ENCODE measurements around the gene AMDHD2. TPM values are rescaled to one million over a fixed set of nuclear protein-coding genes. Genes with fewer than 3 reads are reported as not detected.

AMDHD2 gene, protein sequence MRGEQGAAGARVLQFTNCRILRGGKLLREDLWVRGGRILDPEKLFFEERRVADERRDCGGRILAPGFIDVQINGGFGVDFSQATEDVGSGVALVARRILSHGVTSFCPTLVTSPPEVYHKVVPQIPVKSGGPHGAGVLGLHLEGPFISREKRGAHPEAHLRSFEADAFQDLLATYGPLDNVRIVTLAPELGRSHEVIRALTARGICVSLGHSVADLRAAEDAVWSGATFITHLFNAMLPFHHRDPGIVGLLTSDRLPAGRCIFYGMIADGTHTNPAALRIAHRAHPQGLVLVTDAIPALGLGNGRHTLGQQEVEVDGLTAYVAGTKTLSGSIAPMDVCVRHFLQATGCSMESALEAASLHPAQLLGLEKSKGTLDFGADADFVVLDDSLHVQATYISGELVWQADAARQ
- total RNA-seq = 32.9 and 54.7 TPM in 2 replicates

GRCh38 chr16:2520097-2520783 is at the start of gene AMDHD2:
TSS of gene AMDHD2 (plus strand) at chr16:2520371. CDS start at chr16:2520459, 88 bp downstream.

DNA sequence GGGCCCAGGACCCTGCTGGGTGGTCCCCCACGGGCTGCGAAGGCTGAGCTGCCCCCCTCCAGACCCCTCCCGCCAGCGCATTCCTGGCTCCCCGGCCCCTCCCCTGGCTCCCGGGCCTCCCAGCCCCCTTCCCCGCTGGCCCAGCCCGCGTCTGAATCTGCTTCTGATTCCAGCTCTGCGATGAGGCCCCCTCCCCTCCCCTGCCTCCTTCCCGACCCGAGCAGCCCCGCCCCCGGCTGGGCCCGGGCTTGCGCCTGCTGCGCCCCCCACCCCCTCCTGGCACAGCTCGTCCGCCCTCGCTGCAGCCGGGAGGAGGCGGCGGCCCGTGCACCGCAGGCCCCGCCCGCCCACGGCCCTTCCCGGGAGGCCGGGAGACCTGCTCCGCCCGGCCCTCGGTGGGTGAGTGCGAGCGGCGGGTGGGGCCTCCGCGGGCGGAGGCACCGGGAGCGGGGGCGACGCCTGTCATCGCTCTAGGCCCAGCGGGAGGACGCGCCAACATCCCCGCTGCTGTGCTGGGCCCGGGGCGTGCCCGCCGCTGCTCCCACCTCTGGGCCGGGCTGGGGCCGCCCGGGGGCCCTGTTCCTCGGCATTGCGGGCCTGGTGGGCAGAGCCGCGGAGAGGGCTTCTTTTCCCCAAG is 49.0 kb upstream of the AMDHD2 start, which contains the start of gene NTN3:
NTN3 (plus strand) TSS at position 282 of the 637 bp plus-strand sequence. CDS start 405 bp downstream, outside the sequence.

GRCh38 chr16:2474877-2475412 is 45.2 kb upstream of the AMDHD2 start, which contains the start of gene TBC1D24:
TSS of gene TBC1D24 (plus strand) at chr16:2475127. CDS start at chr16:2496149, 21,022 bp downstream.

GRCh38 chr16:2513405-2514332 is 6.5 kb upstream of the AMDHD2 start, which contains the start of gene ATP6V0C:
TSS of gene ATP6V0C (plus strand) at chr16:2513952. CDS start at chr16:2514104, 152 bp downstream.

DNA sequence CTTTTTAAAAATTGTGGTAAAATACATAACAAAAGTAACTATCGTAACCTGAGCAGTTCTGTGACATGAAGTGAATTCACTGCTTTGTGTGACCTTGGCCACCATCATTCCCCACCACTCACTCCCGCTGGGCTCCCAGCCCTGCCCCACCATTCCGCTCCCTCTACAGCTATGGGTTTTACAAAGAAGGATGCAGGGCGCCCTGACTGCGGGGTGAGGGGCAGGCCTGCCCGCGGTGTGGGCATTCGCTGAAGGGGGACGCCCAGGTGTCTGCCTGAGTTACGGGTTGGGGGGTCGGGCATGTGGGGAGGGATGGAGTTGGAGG is 11.2 kb downstream of the AMDHD2 start, which contains the start of gene CEMP1:
CEMP1 (minus strand) TSS at position 38 of the 325 bp plus-strand sequence. CDS start 335 bp downstream, outside the sequence.

GRCh38 chr16:2537451-2538379 is 17.5 kb downstream of the AMDHD2 start, which contains the start of gene PDPK1:
TSS of gene PDPK1 (plus strand) at chr16:2538021. CDS start at chr16:2538113, 92 bp downstream.

Other genes with a start within 250 kb of the AMDHD2 start
- 19.4 and 67.6 TPM in 2 replicates for gene ABCA3, start 179.6 kb upstream of the AMDHD2 start, total RNA-seq
- 22.8 and 41.6 TPM in 2 replicates for gene CCNF, start 90.9 kb upstream of the AMDHD2 start, total RNA-seq
- 5.9 and 7.1 TPM in 2 replicates for gene TEDC2, start 60.3 kb upstream of the AMDHD2 start, total RNA-seq
- 0.13 TPM in 1 of 2 replicates, not detected in the other for gene NTN3, start 49.1 kb upstream of the AMDHD2 start, total RNA-seq
- gene TBC1D24, start 45.2 kb upstream of the AMDHD2 start, total RNA-seq = 6.5 and 19.8 TPM in 2 replicates
- gene ATP6V0C, start 6.4 kb upstream of the AMDHD2 start, total RNA-seq = 5.7 and 17.4 TPM in 2 replicates
- not detected in 2 replicates for gene CEMP1, start 11.0 kb downstream of the AMDHD2 start, total RNA-seq
- gene PDPK1, start 17.6 kb downstream of the AMDHD2 start, total RNA-seq = 16.5 and 22.6 TPM in 2 replicates
- 21.2 and 24.5 TPM in 2 replicates for gene KCTD5, start 162.2 kb downstream of the AMDHD2 start, total RNA-seq
- gene PRSS27, start 199.9 kb downstream of the AMDHD2 start, total RNA-seq = 0.16 and 0.19 TPM in 2 replicates
- gene SRRM2, start 232.3 kb downstream of the AMDHD2 start, total RNA-seq = 25.3 and 76.9 TPM in 2 replicates